HepG2 (cell line): ENCODE results near the gene ARHGAP26. TPM values are rescaled to one million over a fixed set of nuclear protein-coding genes. Genes with fewer than 3 reads are reported as not detected.

Experiments used
- ATAC-seq: fragments of 200-7000 bp; cut with Tn5 transposase; 3 replicates; pipeline ENCODE4 v1.9.1; 2020; ENCODE audit warnings: mild to moderate bottlenecking, moderate library complexity
- BruUV-seq: library from RNA; stranded (reverse); fragments of 400-500 nt; replicated peaks from 2 replicates; lab custom pipeline; 2021; lab: Mats Ljungman, UMichigan
- CTCF ChIA-PET: fragments of 300-600 bp; formaldehyde crosslinking; extraction: SDS; loops from one replicate; lab custom pipeline; 2021; ENCODE audit warnings: low total read pairs, inconsistent platforms, low intra/inter-chr PET ratio; lab: Yijun Ruan, JAX
- POLR2A ChIA-PET: fragments of 350-600 bp; sonication (Branson Sonifier 250); formaldehyde crosslinking; loops from one replicate; lab custom pipeline; 2020; ENCODE audit warnings: antibody characterized with exemption, inconsistent platforms; lab: Yijun Ruan, JAX
- DNase-seq: peaks from one replicate; pipeline ENCODE4 v3.0.0-alpha.2; 2015; ENCODE audit warnings: low spot score
- FAIRE-seq: peaks from 3 replicates; lab custom pipeline; 2011; peaks lifted over from hg19 to GRCh38; lab: Jason Lieb, UNC
- H2AFZ ChIP-seq: one replicate; pipeline ENCODE4 v1.6.1; 2011; ENCODE audit warnings: low read length, inconsistent platforms
- H3K27ac ChIP-seq: fragments of 300-600 bp; 3 replicates; pipeline ENCODE4 v1.8.0; 2011; ENCODE audit warnings: mixed run types, mild to moderate bottlenecking, mixed read lengths, low read length, inconsistent platforms; ENCODE audit not compliant: insufficient read depth; ENCODE audit errors: extremely low read length
- H3K27me3 ChIP-seq, 2 experiments: fragments of 200-600 bp in 1 of 2; 2 replicates in 1 of 2; 3 replicates in 1 of 2; pipeline versions ENCODE4 v1.6.0 to v1.8.0; 2011; ENCODE audit warnings: low read length in 2 of 2, mild to moderate bottlenecking in 2 of 2, moderate library complexity in 2 of 2, inconsistent platforms in 1 of 2; ENCODE audit not compliant: insufficient read depth in 2 of 2, control insufficient read depth in 1 of 2
- H3K36me3 ChIP-seq, 2 experiments: fragments of 200-600 bp in 1 of 2; replicated peaks in 1 of 2; 2 replicates in 1 of 2; 3 replicates in 1 of 2; pipeline versions ENCODE4 v1.5.1 to v1.8.0; 2011; ENCODE audit warnings: low read length in 2 of 2, inconsistent platforms in 1 of 2; ENCODE audit not compliant: insufficient read depth in 2 of 2, control insufficient read depth in 1 of 2
- H3K4me1 ChIP-seq: 2 replicates; pipeline ENCODE4 v1.5.1; 2012; ENCODE audit warnings: low read length, inconsistent platforms; ENCODE audit not compliant: insufficient read depth
- H3K4me2 ChIP-seq: 2 replicates; pipeline ENCODE4 v1.6.0; 2011; ENCODE audit warnings: low read depth, low read length, inconsistent platforms
- H3K4me3 ChIP-seq, 3 experiments: fragments of 200-600 bp in 1 of 3; sonication (generic), shearing (Covaris generic) in 1 of 3; replicated peaks in 1 of 3; 2 replicates each; pipeline ENCODE4 v1.5.1; 2011 to 2016; ENCODE audit warnings: low read length in 3 of 3, inconsistent platforms in 2 of 3, low read depth in 2 of 3, mild to moderate bottlenecking in 2 of 3, control low read depth in 1 of 3, mixed read lengths in 1 of 3; ENCODE audit not compliant: insufficient read depth in 1 of 3
- H3K79me2 ChIP-seq: one replicate; pipeline ENCODE4 v1.6.1; 2011; ENCODE audit warnings: low read length, inconsistent platforms; ENCODE audit not compliant: insufficient read depth
- H3K9ac ChIP-seq: 2 replicates; pipeline ENCODE4 v1.6.0; 2011; ENCODE audit warnings: mild to moderate bottlenecking, low read depth, low read length, inconsistent platforms; ENCODE audit not compliant: insufficient read depth
- H3K9me3 ChIP-seq: 2 replicates; pipeline ENCODE4 v1.5.1; 2012; ENCODE audit warnings: mild to moderate bottlenecking, low read length
- H4K20me1 ChIP-seq: 2 replicates; pipeline ENCODE4 v1.6.0; 2011; ENCODE audit warnings: inconsistent platforms, mild to moderate bottlenecking, low read length, moderate library complexity; ENCODE audit not compliant: insufficient read depth
- AHR ChIP-seq: IDR thresholded peaks from 2 replicates; pipeline ENCODE4 v1.6.1; 2018; ENCODE audit warnings: missing genetic modification reagents, missing compliant biosample characterization
- CC2D1A ChIP-seq: sonication (generic); formaldehyde crosslinking; IDR thresholded peaks from 2 replicates; pipeline ENCODE4 v1.8.1; 2023; ENCODE audit warnings: mild to moderate bottlenecking, missing genetic modification reagents
- FOSL2 ChIP-seq: sonication (generic); formaldehyde crosslinking; IDR thresholded peaks from 2 replicates; pipeline ENCODE4 v1.4.0; 2020; ENCODE audit warnings: missing genetic modification reagents
- HNF4A ChIP-seq: sonication (generic); formaldehyde crosslinking; IDR thresholded peaks from 2 replicates; pipeline ENCODE4 v1.4.0; 2020; ENCODE audit warnings: missing genetic modification reagents
- HOXA9 ChIP-seq: sonication (generic); formaldehyde crosslinking; IDR thresholded peaks from 2 replicates; pipeline ENCODE4 v1.8.1; 2022; ENCODE audit warnings: missing genetic modification reagents, mild to moderate bottlenecking, moderate library complexity, borderline replicate concordance
- RXRA ChIP-seq: sonication (generic); formaldehyde crosslinking; IDR thresholded peaks from 2 replicates; pipeline ENCODE4 v1.5.1; 2020; ENCODE audit warnings: missing genetic modification reagents
- SIN3B ChIP-seq: fragments of 150-350 bp; IDR thresholded peaks from 2 replicates; pipeline ENCODE4 v1.6.1; 2014; ENCODE audit warnings: low read length
- TERF1 ChIP-seq: sonication (generic); formaldehyde crosslinking; IDR thresholded peaks from 2 replicates; pipeline ENCODE4 v1.8.0; 2022; ENCODE audit warnings: mild to moderate bottlenecking, missing genetic modification reagents, moderate library complexity
- USF2 ChIP-seq, 2 experiments: sonication (generic) in 1 of 2; formaldehyde crosslinking in 1 of 2; IDR thresholded peaks; 2 replicates each; pipeline versions ENCODE4 v1.5.1 to v1.6.1; 2011 to 2020; ENCODE audit warnings: borderline replicate concordance in 1 of 2, low read depth in 1 of 2, low read length in 1 of 2, mild to moderate bottlenecking in 1 of 2, missing genetic modification reagents in 1 of 2, moderate library complexity in 1 of 2
- ZMYM3 ChIP-seq: sonication (generic); formaldehyde crosslinking; IDR thresholded peaks from 2 replicates; pipeline ENCODE4 v1.5.1; 2020; ENCODE audit warnings: mild to moderate bottlenecking, missing genetic modification reagents
- ZNF235 ChIP-seq: sonication (generic); formaldehyde crosslinking; IDR thresholded peaks from 2 replicates; pipeline ENCODE4 v1.8.1; 2023; ENCODE audit warnings: mild to moderate bottlenecking, missing genetic modification reagents, borderline replicate concordance
- ZNF33A ChIP-seq: sonication (generic); formaldehyde crosslinking; IDR thresholded peaks from 2 replicates; pipeline ENCODE4 v1.5.1; 2020; ENCODE audit warnings: missing genetic modification reagents, mild to moderate bottlenecking, moderate library complexity, borderline replicate concordance
- ZNF343 ChIP-seq: sonication (generic); formaldehyde crosslinking; IDR thresholded peaks from 2 replicates; pipeline ENCODE4 v1.4.0; 2020; ENCODE audit warnings: mild to moderate bottlenecking, missing genetic modification reagents
- ZNF543 ChIP-seq: sonication (generic); formaldehyde crosslinking; IDR thresholded peaks from 2 replicates; pipeline ENCODE4 v1.4.0; 2020; ENCODE audit warnings: mild to moderate bottlenecking, missing genetic modification reagents
- in situ Hi-C: cut with HindIII; loops from 2 replicates; pipeline ENCODE4 v1.10.0; 2017; ENCODE audit warnings: low pct_unique_long_range_greater_than_20kb; ENCODE audit not compliant: extremely low pct_ligation_motif_present
- intact Hi-C: fragments of 100-400 bp; cut with micrococcal nuclease; formaldehyde crosslinking; loops from one replicate; pipeline ENCODE4 v1.10.0; 2022; ENCODE audit not compliant: unreplicated experiment
- polyA plus RNA-seq, 8 experiments: library from polyadenylated mRNA; depleted of rRNA in 3 of 8; stranded (reverse) in 7 of 8; unstranded in 1 of 8; fragments of >200 nt; fragmentation: Illumina TruSeq in 4 of 8; extraction: Trizol in 4 of 8; gene quantifications; 2 replicates each; pipeline versions ENCODE4 v1.2.1 to v1.2.3, GENCODE V29; 2011 to 2016; ENCODE audit warnings: low read depth in 4 of 8, missing spikeins in 1 of 8, mixed read lengths in 1 of 8; ENCODE audit not compliant: insufficient read depth in 1 of 8
- total RNA-seq, 5 experiments: library from RNA; depleted of rRNA; stranded (reverse); fragments of >200 nt; fragmentation: Illumina TruSeq; extraction: Trizol; gene quantifications; 2 replicates each; pipeline ENCODE4 v1.2.3, GENCODE V29; 2016; ENCODE audit warnings: low read depth in 1 of 5
- TF ChIP-seq, protein P1 (sequence below): sonication (generic); formaldehyde crosslinking; IDR thresholded peaks from 2 replicates; pipeline ENCODE4 v1.4.0; 2020; ENCODE audit warnings: missing genetic modification reagents

The ARHGAP26 gene
- total and polyA plus RNA-seq, 2 of the 13 experiments (the other 11 are each of a cell fraction or from before 2014, with no cell fraction given): 9.6 to 18.2 TPM

DNA sequence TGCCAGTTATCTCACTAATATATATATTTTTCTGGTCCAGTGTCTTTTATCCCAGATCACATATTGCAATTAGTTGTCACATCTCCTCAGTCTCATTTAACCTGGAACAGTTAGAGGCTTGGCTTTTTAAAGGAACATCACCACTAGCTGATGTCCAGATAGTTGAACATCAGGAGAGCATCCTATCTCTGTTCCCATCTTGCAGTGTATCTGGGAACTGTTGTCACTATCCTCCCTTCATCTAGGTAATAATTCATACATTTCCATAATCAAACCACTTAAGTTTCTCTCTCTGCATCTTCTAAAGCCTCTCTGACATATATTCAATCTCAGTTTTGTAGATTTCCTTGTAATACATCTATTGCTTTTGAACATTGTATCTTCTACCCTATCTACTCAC is 175.7 kb downstream of the ARHGAP26 start:
- BruUV-seq: no TSS peak
- ATAC-seq: no peak
- POLR2A ChIA-PET: no interaction called here

More for the DNA sequence above, 175.7 kb downstream of the ARHGAP26 start:
- H4K20me1 ChIP-seq: no peaks in the 10 kb centered on the region
- in situ Hi-C loops: no loop called here
- H3K9ac ChIP-seq: no peak overlapping the region
- H3K36me3 ChIP-seq: no peaks in the 10 kb centered on the region
- no peaks in the 10 kb centered on the region for H3K9me3 ChIP-seq
- no peaks in the 10 kb centered on the region for H3K79me2 ChIP-seq
- no peak for DNase-seq
- no peak overlapping the region for H3K4me3 ChIP-seq
- FAIRE-seq: no peak
- TF ChIP-seq ZNF343 (CRISPR knock-in tag) (no peak), FOSL2 (CRISPR knock-in tag) (no peak), AHR (CRISPR knock-in tag) (no peak), RXRA (CRISPR knock-in tag) (no peak), USF2 (IDR thresholded peaks at IDR 0.05; ENCODE audit: low read depth, low read length) (no peak), USF2 (CRISPR knock-in tag; IDR thresholded peaks at IDR 0.05; ENCODE audit: borderline replicate concordance) (no peak), SIN3B (no peak), HOXA9 (no peak), CC2D1A (CRISPR knock-in tag) (no peak), ZMYM3 (CRISPR knock-in tag) (no peak), ZNF235 (no peak), ZNF33A (CRISPR knock-in tag) (no peak), HNF4A (CRISPR knock-in tag) (no peak), TERF1 (CRISPR knock-in tag) (no peak), ZNF543 (no peak)
- TF ChIP-seq, protein P1, sequence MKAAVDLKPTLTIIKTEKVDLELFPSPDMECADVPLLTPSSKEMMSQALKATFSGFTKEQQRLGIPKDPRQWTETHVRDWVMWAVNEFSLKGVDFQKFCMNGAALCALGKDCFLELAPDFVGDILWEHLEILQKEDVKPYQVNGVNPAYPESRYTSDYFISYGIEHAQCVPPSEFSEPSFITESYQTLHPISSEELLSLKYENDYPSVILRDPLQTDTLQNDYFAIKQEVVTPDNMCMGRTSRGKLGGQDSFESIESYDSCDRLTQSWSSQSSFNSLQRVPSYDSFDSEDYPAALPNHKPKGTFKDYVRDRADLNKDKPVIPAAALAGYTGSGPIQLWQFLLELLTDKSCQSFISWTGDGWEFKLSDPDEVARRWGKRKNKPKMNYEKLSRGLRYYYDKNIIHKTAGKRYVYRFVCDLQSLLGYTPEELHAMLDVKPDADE (CRISPR knock-in tag): no peak
- CTCF ChIA-PET: no interaction called here
- no peaks in the 10 kb centered on the region for H3K4me1 ChIP-seq
- intact Hi-C loops: no loop called here
- H2AFZ ChIP-seq: no peak overlapping the region
- no peak overlapping the region for H3K4me2 ChIP-seq
- no peak overlapping the region for H3K27ac ChIP-seq
- H3K27me3 ChIP-seq: no peaks in the 10 kb centered on the region
